ENCODE results near the gene IKBKE.

IKBKE gene

DNA sequence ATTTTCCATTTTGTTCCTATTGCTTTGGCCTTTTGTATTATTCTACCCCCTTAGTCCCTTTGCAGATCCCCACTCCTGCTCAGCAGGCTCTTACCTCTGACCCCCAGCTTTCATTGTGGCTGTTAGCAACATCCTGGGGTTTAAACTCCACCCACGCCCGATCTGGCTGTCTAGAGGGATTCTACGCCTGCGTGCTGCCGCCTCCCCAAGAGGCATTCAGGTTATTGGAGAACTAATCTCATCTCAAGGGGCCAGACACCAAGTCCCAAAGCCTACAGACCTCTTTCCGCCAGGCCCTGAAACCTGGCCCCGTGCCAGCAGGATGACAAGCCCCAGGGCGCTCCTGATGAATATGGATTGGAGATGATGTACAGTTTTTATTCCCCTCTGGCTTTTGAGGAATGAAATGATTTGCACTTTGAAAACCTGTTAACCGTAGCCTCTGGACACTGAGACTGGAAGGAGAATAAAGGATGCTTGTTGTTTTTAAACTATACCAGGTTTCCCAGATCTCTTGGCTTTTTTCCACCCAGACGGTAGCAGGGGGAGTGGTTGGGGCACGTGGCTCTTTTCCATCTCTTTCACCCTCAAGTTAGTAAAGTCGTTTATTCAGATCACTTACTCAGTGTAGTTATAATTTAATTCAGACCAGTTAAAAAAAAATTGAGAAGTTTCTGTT is 14.5 kb upstream of the IKBKE start:
- no peak for DNase-seq

DNA sequence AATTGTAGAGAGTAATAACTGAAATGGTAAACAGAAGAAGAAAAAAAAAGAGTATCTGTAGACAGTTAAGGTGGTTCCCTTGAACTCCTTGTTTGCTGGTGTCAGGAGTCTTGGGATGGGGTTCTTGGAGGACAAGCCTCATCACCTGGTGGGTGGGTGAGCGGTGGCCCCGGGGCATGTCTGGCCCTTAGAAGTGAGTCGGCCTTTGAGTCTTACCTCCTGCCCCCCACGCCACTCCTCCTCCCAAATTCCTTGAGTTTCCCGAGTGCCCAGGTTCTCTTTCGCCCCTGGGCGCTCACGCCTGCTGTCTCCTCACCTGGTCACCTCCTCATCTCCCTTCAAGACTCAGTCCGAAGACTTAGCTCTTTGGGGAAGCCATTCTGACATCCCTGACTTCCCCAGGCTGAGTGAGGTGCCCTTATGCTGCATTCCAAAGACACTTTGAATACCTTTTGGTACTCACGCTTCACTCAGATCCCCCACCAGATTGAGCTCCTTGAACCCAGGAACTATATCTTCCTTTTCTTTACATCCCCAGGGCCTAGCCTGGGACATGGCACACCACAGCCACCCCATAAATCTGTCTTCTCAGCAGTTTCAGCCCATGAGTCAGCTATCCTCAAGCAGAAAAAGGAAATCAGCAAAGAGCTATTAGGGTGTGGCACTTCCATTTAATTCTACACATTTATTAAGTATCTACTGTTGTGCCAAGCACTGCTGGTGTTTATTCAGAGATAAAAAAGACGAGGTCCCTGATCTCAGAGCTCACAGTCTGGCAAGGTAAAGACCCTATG is 13.5 kb upstream of the IKBKE start:
- DNase-seq = no peak

DNA sequence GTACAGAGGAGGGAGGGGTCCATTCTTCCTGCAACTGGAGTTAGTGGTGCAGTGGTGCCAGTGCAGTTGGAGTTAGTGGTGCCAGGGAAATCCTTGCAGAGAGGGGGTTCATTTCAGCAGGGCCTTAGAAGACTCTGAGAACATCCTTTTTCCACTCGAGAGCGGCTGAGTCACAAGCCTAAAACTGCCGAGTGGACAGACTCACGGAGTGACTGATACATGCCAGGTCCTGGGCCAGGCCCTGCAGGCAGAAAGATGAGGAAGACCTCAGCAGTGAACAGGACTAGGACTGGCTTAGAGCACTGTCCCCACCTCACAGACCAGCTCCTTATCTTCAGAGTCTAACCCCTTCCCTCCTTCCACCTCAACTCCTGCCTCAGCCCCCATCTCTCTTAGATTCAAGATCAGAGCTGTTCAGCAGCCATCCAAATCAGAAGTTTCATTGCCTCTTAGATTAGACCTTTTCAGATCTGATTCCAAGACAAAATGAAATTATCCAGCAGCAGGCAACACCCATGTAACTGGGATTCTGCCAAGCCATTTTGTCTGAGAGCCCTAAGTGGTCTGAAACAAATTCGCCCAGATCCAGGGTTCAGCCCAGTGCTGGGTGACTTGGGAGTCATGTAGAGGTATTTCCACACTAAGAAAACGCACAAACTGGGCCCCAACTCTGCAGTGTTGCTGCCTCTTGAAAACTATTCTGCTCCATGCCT is 12.7 kb upstream of the IKBKE start:
- DNase-seq = no peak

GRCh38 chr1:206459703-206460102 is 10.6 kb upstream of the IKBKE start:
- DNase-seq = no peak

DNA sequence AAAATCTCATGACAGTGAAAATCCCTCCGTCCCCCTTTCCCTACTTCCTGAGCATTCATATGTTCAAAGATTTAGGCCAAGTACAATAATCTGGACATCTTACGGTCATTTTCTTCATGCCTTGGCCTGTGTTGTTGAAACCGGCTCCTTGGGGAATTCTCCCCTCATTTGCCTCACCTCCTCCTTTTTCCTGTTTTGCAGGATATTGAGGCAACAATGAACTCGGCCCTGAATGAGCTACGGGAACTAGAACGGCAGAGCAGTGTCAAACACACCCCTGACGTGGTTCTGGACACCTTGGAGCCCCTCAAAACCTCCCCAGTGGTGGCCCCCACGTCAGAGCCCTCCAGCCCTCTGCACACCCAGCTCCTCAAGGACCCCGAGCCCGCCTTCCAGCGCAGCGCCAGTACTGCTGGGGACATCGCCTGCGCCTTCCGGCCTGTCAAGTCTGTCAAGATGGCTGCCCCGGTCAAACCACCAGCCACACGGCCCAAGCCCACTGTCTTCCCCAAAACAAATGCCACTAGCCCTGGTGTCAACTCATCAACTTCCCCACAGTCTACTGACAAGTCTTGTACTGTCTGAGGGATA is 9.3 kb upstream of the IKBKE start:
- no peak for DNase-seq

- DNase-seq = peak; percentile 58 to 68
Observed at GRCh38 chr1:206461602-206462455, 8.4 kb upstream of the IKBKE start.

- DNase-seq = no peak
Observed at GRCh38 chr1:206463137-206463536, 7.1 kb upstream of the IKBKE start.

DNA sequence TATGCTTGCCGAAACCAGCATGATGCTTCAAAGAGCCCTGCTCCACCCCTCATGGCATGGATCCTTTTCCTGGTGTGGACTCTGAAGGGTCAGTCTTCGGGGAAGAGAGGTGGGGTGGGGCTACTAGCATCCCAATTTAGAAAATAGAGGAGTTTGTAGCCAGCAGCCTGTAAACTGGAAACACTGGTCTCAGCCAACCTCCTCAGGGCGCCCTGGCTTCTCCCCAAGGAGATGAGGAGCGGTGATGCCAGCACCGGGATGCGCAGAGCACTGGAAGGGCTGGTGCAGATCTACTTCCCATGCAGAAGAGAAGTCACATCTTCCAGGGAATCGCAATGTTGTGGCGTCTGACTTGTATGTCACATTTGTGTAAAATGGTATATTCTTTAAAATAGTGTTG is 6.4 kb upstream of the IKBKE start:
- DNase-seq = no peak

- DNase-seq = peak; percentile 41 to 62
Observed at GRCh38 chr1:206464456-206464964, 5.8 kb upstream of the IKBKE start.

- DNase-seq = no peak
Observed at GRCh38 chr1:206465951-206466350, 4.3 kb upstream of the IKBKE start.

- DNase-seq = no peak
Observed at GRCh38 chr1:206466840-206467649, 3.2 kb upstream of the IKBKE start.

- peak; percentile 33 to 37 for DNase-seq
Observed at GRCh38 chr1:206467915-206468314, 2.4 kb upstream of the IKBKE start.

- no peak for DNase-seq
Observed at GRCh38 chr1:206468571-206468970, 1.7 kb upstream of the IKBKE start.

DNA sequence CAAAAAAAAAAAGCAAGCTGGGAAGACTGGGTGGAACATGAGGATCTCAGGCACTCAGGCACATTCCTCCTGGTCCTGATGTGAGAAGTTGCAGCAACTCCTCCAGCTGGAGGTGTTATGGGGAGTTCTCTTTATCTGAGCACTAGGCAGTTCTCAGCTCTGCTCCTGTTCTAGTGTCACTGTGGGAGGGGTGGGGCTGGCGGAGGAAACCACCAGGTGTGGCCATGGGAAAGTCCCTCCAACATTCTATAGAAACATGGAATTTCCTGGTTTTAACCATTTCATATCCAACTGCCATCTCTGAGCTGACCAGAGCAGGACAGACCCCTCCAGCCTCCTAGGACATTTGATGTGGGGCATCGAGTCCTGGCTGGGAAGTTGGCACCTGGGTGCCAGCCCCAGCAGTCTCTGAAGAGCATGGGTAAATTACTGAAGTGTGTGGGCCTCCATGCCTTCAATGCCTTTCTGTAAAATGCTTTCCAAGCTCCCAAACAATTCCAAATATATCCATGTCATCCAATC is 804 bp upstream of the IKBKE start:
- no peak for DNase-seq

GRCh38 chr1:206470692-206471414 is 577 bp downstream of the IKBKE start:
- DNase-seq = peak; percentile 9 to 47

DNA sequence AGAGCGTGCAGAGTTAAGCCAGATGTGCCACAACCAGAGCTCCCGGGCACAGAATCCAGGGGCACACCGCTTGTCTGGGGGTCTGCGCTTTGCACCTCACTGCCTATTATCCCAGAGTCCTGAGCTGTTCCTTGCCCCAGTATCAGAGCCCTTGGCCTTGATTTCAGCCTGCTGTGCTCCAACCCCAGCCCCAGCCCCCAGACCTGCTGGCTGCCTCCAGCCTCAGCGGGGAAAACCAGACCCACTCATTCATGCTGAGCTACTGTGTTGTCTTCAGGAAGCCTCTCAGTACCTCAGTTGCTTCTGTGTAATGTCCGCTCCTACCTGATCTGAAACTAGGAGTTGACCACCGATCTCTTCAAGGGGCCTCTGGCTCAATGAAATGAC is 1.1 kb downstream of the IKBKE start:
- no peak for DNase-seq

- no peak for DNase-seq
Observed at GRCh38 chr1:206472024-206472423, 1.7 kb downstream of the IKBKE start.

- peak; percentile 80 to 92 for DNase-seq
Observed at GRCh38 chr1:206472454-206472853, 2.2 kb downstream of the IKBKE start.

DNA sequence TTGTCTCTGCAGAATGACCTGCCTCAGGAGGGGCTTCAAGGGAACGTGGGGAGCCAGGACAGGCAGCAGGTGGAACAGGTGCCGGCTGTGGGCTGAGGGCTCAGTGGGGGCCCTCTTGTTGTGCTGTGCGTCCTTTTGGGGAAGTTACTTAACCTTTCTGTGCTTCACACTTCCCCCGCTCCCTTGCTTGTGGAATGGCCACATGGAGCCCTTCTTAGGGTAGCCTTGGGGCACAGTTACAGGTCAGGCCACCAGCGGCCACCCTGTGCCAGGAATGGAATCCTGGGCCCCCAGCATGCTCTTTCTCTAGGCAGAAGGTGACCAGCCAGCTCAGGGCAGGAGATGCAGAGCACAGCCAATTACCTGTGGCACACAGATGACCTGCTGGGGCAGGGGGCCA is 2.6 kb downstream of the IKBKE start:
- peak; percentile 64 to 72 for DNase-seq

- no peak for DNase-seq
Observed at GRCh38 chr1:206476058-206476457, 5.8 kb downstream of the IKBKE start.
